ENCODE results near the gene ZNRF3.
"Not testable (repeated sequence)": the region's sequence is repeated elsewhere in the genome, so short reads cannot be mapped to it uniquely, and the experiment has no call there.

ZNRF3 gene

GRCh38 chr22:28935713-28936112 lies 52.3 kb downstream of the ZNRF3 start:
- DNase-seq, result no peak

- DNase-seq, result no peak
These were observed 52.8 kb downstream of the ZNRF3 start for GRCh38 chr22:28936200-28936599.

GRCh38 chr22:28937206-28938025 lies 54.0 kb downstream of the ZNRF3 start:
- no peak for DNase-seq

GRCh38 chr22:28938286-28938833 lies 55.0 kb downstream of the ZNRF3 start:
- no peak for DNase-seq

- no peak for DNase-seq
These were observed 56.0 kb downstream of the ZNRF3 start for GRCh38 chr22:28939394-28939793.

- no peak for DNase-seq
These were observed 56.6 kb downstream of the ZNRF3 start for GRCh38 chr22:28939932-28940331.

GRCh38 chr22:28940441-28940840 lies 57.1 kb downstream of the ZNRF3 start:
- DNase-seq, result no peak

- no peak for DNase-seq
These were observed 59.0 kb downstream of the ZNRF3 start for GRCh38 chr22:28942333-28942732.

- no peak for DNase-seq
These were observed 59.6 kb downstream of the ZNRF3 start for GRCh38 chr22:28942801-28943500.

GRCh38 chr22:28943501-28943879 lies 60.1 kb downstream of the ZNRF3 start:
- DNase-seq, result no peak

- DNase-seq, result no peak
These were observed 63.8 kb downstream of the ZNRF3 start for GRCh38 chr22:28947125-28947524.

GRCh38 chr22:28948424-28948823 lies 65.1 kb downstream of the ZNRF3 start:
- DNase-seq, result no peak

- DNase-seq, result not testable (repeated sequence)
These were observed 65.6 kb downstream of the ZNRF3 start for GRCh38 chr22:28948860-28949551.

GRCh38 chr22:28949788-28950187 lies 66.4 kb downstream of the ZNRF3 start:
- DNase-seq, result no peak

GRCh38 chr22:28950617-28951411 lies 67.4 kb downstream of the ZNRF3 start:
- no peak for DNase-seq

- no peak for DNase-seq
These were observed 68.2 kb downstream of the ZNRF3 start for GRCh38 chr22:28951530-28951929.

- no peak for DNase-seq
These were observed 68.7 kb downstream of the ZNRF3 start for GRCh38 chr22:28951969-28952521.

GRCh38 chr22:28952857-28953256 lies 69.5 kb downstream of the ZNRF3 start:
- DNase-seq, result no peak

GRCh38 chr22:28953403-28953802 lies 70.0 kb downstream of the ZNRF3 start:
- no peak for DNase-seq

GRCh38 chr22:28953976-28954880 lies 70.9 kb downstream of the ZNRF3 start:
- DNase-seq, result no peak

GRCh38 chr22:28955817-28956216 lies 72.4 kb downstream of the ZNRF3 start:
- no peak for DNase-seq
